ENCODE data around the gene WWC2.

DNA sequence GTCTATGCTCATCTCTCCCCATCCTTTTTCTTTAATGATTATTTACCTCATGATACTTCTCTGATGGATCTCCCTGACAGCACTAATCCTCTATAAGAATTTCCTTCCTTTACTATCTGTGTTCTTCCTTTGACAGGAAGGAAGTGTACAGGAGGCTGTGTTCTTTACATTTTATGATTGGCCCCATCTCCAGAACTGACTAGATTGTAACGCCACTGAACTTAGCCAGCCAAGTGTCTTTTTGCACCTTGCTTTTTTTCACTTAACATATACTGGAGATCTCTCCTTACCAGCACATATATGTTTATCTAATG is 3.9 kb upstream of the WWC2 start:
- TF ChIP-seq, protein P1, sequence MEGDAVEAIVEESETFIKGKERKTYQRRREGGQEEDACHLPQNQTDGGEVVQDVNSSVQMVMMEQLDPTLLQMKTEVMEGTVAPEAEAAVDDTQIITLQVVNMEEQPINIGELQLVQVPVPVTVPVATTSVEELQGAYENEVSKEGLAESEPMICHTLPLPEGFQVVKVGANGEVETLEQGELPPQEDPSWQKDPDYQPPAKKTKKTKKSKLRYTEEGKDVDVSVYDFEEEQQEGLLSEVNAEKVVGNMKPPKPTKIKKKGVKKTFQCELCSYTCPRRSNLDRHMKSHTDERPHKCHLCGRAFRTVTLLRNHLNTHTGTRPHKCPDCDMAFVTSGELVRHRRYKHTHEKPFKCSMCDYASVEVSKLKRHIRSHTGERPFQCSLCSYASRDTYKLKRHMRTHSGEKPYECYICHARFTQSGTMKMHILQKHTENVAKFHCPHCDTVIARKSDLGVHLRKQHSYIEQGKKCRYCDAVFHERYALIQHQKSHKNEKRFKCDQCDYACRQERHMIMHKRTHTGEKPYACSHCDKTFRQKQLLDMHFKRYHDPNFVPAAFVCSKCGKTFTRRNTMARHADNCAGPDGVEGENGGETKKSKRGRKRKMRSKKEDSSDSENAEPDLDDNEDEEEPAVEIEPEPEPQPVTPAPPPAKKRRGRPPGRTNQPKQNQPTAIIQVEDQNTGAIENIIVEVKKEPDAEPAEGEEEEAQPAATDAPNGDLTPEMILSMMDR (IDR thresholded peaks at IDR 0.05): no peak
- no peak for TF ChIP-seq POLR2A (IDR thresholded peaks at IDR 0.05)
